Measurements from ENCODE around the gene TRIM69.

- no peak for TF ChIP-seq EZH2phosphoT487 (IDR thresholded peaks at IDR 0.05; ENCODE audit: unreplicated experiment)
- TF ChIP-seq CTCF (conservative IDR thresholded peaks at IDR 0.05; ENCODE audit: low read depth in 2 of 2) = peak; percentile 16 to 39; a peak in 2 of 4 replicates
- TF ChIP-seq POLR2AphosphoS5 (IDR thresholded peaks at IDR 0.05; ENCODE audit: low read depth) = no peak
- no peak for TF ChIP-seq EZH2 (IDR thresholded peaks at IDR 0.05; ENCODE audit: low read depth, unreplicated experiment)
- no peak for TF ChIP-seq CREB1 (CRISPR knock-in tag; IDR thresholded peaks at IDR 0.05; ENCODE audit: low read depth)
- no peak for TF ChIP-seq ETS1 (IDR thresholded peaks at IDR 0.05)
- TF ChIP-seq REST (IDR thresholded peaks at IDR 0.05; ENCODE audit: unreplicated experiment) = no peak
- no peak for TF ChIP-seq STAT1 (IDR thresholded peaks at IDR 0.05; ENCODE audit: unreplicated experiment)
- no peak for TF ChIP-seq NANOG (IDR thresholded peaks at IDR 0.05; ENCODE audit: borderline replicate concordance)
- TF ChIP-seq JUNB (IDR thresholded peaks at IDR 0.05; ENCODE audit: unreplicated experiment) = no peak
Observed at GRCh38 chr15:44798826-44799225, 62.5 kb downstream of the TRIM69 start.

Measured in GM23338 (cell line).